Mucosa of descending colon (tissue), 3 donors: Measurements from ENCODE around the gene FGD4. TPM values are rescaled to one million over a fixed set of nuclear protein-coding genes. Genes with fewer than 3 reads are reported as not detected.

Experiments used
- ATAC-seq: fragments of 200-7000 bp; cut with Tn5 transposase; one replicate; pipeline ENCODE4 v1.9.1; 2020; ENCODE audit warnings: mild to moderate bottlenecking, moderate library complexity
- DNase-seq, 3 donors: peaks; one replicate each; pipeline ENCODE4 v3.0.0-alpha.2; 2020
- H3K36me3 ChIP-seq: fragments of 200-600 bp; one replicate; pipeline ENCODE4 v1.8.0; 2021; ENCODE audit warnings: low read depth, mild to moderate bottlenecking
- H3K4me1 ChIP-seq: fragments of 200-600 bp; one replicate; pipeline ENCODE4 v1.8.0; 2021; ENCODE audit warnings: low read depth, mild to moderate bottlenecking
- H3K4me3 ChIP-seq: fragments of 200-600 bp; one replicate; pipeline ENCODE4 v1.8.0; 2021; ENCODE audit warnings: mild to moderate bottlenecking
- H3K9me3 ChIP-seq: fragments of 200-600 bp; one replicate; pipeline ENCODE4 v1.8.0; 2021; ENCODE audit warnings: mild to moderate bottlenecking
- CTCF ChIP-seq: fragments of 200-600 bp; IDR thresholded peaks from one replicate; pipeline ENCODE4 v1.8.0; 2022; ENCODE audit warnings: antibody characterized with exemption, mild to moderate bottlenecking
- intact Hi-C, 2 donors: fragments of 100-400 bp; cut with DNase I in 1 of 2; cut with micrococcal nuclease in 1 of 2; formaldehyde crosslinking; loops; one replicate each; pipeline versions ENCODE4 v1.11.0 to v1.11.1; 2022; cut with DNase I, micrococcal nuclease
- total RNA-seq, 3 donors: library from RNA; stranded (reverse); fragmentation: NEBNext Ultra II Directional in 2 of 3; extraction: Animal tissue kit (Norgen Biotek cat#: 25700) in 2 of 3; gene quantifications; one replicate each; pipeline versions ENCODE4 v1.2.1 to v1.2.4, GENCODE V29; 2021 to 2023
- donor health status: DM: no; HTN: no; CAD: no; lungs with moderate emphysema.
- donor health status: DM: no; HTN: no; CAD: no.
- donor health status: DM: no; HTN: yes; CAD: no.

The FGD4 gene
- total RNA-seq, 3 donors from 2014 or later, result 31.5 to 66.7 (median 51.7) TPM

DNA sequence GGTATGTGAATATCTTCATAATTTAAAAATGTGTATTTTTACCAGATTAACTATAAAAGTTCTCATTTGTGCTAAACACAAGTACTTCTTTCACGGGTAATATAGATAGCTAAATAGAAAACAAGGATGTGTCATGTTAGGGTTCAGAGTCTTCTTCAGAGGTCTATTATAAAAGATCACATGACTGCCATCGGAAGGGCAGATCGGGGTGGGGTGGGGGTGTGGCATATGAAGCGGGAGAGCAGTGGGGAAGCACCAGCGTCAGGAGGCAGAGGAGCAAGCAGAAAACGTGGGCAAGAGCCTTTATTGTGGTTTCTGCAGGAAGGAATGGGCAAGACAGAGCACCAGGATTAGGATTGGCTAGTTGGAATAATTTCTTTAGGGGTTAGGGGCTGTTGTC lies 216.1 kb downstream of the FGD4 start:
- intact Hi-C loops, result no loop called here
- peak; percentile 98 for ATAC-seq
- Histone ChIP-seq H3K4me1 (no peaks in the 10 kb centered on the region), H3K36me3 (no peaks in the 10 kb centered on the region), H3K9me3 (no peaks in the 10 kb centered on the region), H3K4me3 (no peak overlapping the region)
- no peak for TF ChIP-seq CTCF
- peak; percentile 72 to 88 (median 82) for DNase-seq

DNA sequence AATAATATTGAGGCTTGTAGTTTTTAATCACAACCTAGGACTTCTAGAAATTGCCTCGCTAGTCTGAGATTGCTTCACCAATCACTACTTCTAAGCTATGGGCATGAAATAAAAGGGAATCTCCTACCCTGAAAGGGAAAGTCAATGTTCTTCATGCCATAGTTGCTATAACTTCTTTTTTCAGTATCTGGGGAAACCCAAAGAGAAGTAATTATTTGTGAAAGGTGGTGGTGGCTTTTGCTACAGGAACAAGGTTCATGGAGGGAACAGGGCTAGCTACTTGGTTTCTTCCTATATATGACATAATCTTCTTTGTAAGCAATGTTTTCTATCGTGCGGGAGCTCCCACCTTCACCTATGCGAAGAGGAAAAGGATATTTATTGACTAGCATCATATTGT lies 218.2 kb downstream of the FGD4 start:
- no peak overlapping the region for H3K4me3 ChIP-seq
- intact Hi-C loops, result no loop called here
- DNase-seq, result no peak
- no peak for TF ChIP-seq CTCF
- H3K36me3 ChIP-seq, result peaks cover 3% of the 10 kb centered on the region
- H3K4me1 ChIP-seq, result no peaks in the 10 kb centered on the region
- no peak for ATAC-seq
- no peaks in the 10 kb centered on the region for H3K9me3 ChIP-seq

- DNase-seq (no peak), ATAC-seq (no peak)
- intact Hi-C loops, result no loop called here
- no peak overlapping the region for H3K4me3 ChIP-seq
- peaks cover 3% of the 10 kb centered on the region for H3K36me3 ChIP-seq
- no peaks in the 10 kb centered on the region for H3K9me3 ChIP-seq
- no peak for TF ChIP-seq CTCF
- no peaks in the 10 kb centered on the region for H3K4me1 ChIP-seq
Observed at GRCh38 chr12:32618115-32618514, 218.8 kb downstream of the FGD4 start.

DNA sequence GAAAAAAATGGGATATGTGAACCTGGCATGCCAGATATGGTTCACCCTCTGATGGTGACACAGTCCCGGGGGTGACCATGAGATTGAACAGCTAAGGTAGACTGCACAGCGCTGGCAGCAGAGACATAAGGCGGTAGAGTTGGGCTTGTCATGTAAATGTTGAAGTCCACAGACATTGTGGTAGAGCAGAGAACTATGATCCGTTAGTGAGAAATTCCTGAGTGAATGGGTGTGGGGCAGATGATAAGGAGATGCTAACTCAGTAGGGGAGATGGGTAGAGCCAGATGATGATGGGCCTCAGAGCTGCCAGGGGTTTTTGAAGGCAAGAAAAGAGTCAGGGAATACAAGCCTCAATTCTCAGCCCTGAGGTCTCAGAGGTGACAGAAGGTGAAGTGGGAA lies 228.6 kb downstream of the FGD4 start:
- Histone ChIP-seq H3K4me3 (no peak overlapping the region), H3K9me3 (no peaks in the 10 kb centered on the region), H3K36me3 (no peaks in the 10 kb centered on the region), H3K4me1 (no peaks in the 10 kb centered on the region)
- ATAC-seq (no peak), DNase-seq (no peak)
- no peak for TF ChIP-seq CTCF
- intact Hi-C loops, result no loop called here

DNA sequence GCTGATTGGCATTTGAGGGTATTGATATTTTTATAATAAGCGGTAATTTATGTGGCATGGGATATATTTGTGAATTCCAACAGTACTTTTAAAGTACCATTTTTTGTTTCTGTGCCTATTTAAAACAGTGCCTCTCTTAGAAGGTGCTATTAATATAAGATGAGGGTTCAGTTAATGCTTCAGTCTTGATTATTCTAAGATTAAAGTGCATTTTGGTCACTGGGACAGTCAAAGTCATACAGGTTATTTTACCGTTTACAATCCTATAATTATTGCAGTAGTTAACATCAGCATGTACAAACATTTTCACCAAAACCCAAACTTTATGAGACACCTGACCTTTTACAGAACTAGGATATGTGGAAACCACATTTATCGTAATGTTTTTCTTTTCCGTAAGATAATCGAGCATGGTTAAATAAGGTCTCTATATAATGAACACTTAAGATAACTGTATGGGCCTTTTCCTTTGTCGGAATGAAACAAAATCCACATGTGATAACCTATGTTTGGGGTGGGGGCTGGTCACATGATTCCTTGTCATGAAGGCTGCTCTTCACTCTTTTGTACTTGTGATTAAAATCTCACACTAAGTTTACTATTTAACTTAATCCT lies 242.0 kb downstream of the FGD4 start:
- ATAC-seq, result no peak

More for the DNA sequence above, 242.0 kb downstream of the FGD4 start:
- intact Hi-C loops, result no loop called here
- Histone ChIP-seq H3K36me3 (no peaks in the 10 kb centered on the region), H3K9me3 (no peaks in the 10 kb centered on the region), H3K4me3 (no peak overlapping the region), H3K4me1 (no peaks in the 10 kb centered on the region)
- DNase-seq, result no peak
- TF ChIP-seq CTCF, result no peak
